OCI-LY1 (cell line): ENCODE measurements around the gene KRTAP10-6.

Source experiments
- EZH2 ChIP-seq: fragments of 200-600 bp; sonication (generic), shearing (Covaris generic); IDR thresholded peaks from 2 replicates; pipeline ENCODE4 v1.8.0; 2017; ENCODE audit warnings: borderline replicate concordance, mixed run types, mild to moderate bottlenecking, antibody characterized with exemption, low read length, moderate library complexity, mixed read lengths
- TF ChIP-seq, protein P1 (sequence below): fragments of 200-600 bp; sonication (generic), shearing (Covaris generic); IDR thresholded peaks from 2 replicates; pipeline ENCODE4 v1.5.1; 2017; ENCODE audit warnings: mild to moderate bottlenecking, antibody characterized with exemption, low read length, moderate library complexity, mixed read lengths

DNA sequence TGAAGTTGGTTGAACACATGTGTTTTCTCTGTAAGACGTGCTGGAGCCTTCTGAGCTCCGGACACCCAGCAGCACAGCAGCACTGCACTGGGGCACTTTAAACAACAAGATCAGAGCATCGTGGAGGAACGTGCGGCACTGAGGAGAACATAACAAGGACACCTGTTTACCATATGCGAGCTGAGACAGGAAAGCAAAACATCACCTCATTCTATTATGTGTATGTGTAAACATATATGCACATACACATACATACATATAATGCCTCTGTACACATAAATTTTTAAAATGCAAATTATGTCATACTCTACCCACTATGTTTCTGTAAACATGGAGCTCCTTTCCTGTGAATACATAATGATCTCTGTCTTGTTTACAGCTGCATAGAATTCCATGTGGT lies 3.2 kb upstream of the KRTAP10-6 start:
- TF ChIP-seq, protein P1, sequence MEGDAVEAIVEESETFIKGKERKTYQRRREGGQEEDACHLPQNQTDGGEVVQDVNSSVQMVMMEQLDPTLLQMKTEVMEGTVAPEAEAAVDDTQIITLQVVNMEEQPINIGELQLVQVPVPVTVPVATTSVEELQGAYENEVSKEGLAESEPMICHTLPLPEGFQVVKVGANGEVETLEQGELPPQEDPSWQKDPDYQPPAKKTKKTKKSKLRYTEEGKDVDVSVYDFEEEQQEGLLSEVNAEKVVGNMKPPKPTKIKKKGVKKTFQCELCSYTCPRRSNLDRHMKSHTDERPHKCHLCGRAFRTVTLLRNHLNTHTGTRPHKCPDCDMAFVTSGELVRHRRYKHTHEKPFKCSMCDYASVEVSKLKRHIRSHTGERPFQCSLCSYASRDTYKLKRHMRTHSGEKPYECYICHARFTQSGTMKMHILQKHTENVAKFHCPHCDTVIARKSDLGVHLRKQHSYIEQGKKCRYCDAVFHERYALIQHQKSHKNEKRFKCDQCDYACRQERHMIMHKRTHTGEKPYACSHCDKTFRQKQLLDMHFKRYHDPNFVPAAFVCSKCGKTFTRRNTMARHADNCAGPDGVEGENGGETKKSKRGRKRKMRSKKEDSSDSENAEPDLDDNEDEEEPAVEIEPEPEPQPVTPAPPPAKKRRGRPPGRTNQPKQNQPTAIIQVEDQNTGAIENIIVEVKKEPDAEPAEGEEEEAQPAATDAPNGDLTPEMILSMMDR, result no peak
- TF ChIP-seq EZH2, result no peak
